NCI-H345 (cell line): ENCODE measurements around the gene CRYL1.
"Not testable (repeated sequence)": the region's sequence is repeated elsewhere in the genome, so short reads cannot be mapped to it uniquely, and the experiment has no call there.

Source experiments
- DNase-seq: peaks from one replicate; lab custom pipeline; 2025; lab: John Stamatoyannopoulos, UW

Gene CRYL1

DNA sequence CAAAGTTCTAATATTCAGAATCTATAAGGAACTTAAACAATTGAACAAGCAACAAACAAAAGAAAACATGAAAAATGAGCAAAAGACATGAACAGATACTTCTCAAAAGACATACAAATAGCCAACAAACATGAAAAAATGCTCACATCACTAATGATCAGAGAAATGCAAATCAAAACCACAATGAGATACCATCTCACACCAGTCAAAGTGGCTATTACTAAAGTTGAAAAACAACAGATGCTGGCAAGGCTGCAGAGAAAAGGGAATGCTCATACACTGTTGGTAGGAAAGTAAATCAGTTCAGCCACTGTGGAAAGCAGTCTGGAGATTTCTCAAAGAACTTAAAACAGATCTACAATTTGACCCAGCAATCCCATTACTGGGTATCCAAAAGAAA, 74.3 kb downstream of the CRYL1 start:
- no peak for DNase-seq

GRCh38 chr13:20448470-20448869, 77.2 kb downstream of the CRYL1 start:
- DNase-seq = no peak

DNA sequence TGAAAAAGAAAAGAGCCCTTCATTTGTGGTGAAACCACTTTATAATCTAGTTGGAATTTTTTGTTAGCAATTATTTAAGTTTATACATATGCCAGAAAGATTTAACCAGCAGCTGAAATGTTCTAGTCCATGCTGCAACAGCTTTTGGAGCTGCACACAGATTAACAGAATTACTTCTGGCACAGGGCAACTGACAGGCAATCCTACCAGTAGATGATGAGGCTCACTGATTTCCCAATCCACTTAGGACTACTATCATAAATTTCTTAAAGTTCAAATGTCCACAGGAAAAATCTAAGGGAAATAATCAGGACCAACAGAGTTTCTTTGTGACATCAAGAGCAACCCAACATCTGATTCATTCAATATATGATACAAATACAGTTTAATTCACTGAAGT, 78.8 kb downstream of the CRYL1 start:
- no peak for DNase-seq

GRCh38 chr13:20446405-20446804, 79.3 kb downstream of the CRYL1 start:
- no peak for DNase-seq

DNA sequence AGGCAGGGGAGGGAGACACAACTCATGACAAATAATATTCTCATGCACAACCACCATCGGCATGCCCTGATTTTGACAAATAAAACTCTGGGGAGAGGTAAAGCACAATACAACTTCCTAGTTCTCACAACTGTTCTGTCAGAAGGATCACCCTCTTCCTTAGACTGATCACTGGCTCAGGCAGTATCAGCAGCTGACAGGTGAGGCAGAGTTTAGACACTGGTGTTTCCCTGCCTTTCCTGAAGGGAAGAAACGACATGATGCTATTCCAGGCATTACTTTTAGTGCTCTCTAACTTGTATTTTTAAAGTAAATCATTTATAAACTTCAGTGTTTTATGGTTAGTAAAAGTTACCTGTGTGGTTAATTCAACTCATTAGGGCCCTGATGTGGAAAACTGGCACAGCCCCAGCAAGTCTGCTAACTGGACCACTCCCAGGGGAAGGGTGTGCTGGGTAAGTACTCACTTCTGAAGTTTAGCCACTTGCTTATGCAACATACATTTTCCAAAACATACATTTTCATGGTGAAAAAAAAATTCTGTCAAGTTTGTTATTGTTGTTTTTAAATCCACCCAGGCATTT, 82.8 kb downstream of the CRYL1 start:
- DNase-seq = no peak

DNA sequence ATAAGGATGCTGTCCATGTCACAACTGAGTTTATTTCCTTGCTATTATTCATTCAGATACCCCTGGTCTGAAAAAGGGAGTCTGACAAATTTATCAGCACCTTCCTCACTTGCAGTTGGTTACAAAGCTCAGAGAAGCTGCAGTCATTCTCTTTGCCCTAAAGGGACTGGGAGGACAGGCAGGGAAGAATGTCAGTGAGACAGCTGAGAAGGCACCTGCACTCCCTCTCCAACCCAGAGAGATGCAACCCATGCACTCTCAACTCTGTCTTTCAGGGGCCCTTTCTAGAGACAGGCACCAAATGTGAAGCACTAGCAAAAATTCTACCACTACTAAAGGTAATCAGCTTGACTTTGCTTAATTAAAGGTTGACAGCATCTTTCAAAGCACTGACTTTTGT, 83.3 kb downstream of the CRYL1 start:
- DNase-seq = no peak

DNA sequence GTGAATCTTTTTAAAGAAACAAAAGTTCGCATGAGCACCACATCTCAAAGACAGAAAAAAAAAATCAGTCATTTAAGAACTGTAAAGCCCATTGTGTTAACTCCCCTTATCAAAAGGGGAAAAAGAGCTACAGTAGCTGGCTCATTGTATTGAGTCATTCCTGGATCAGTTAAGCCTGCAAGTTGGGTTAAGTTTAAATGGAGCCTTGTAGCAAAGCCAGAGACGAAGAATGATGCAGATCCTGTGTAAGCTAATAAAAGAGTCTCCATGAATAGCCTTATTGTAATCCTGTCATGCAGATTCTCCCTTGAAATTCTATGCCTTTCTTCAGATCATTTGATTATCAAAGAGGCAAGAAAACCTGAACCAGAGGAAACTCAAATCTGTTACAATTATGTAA, 83.8 kb downstream of the CRYL1 start:
- no peak for DNase-seq

DNA sequence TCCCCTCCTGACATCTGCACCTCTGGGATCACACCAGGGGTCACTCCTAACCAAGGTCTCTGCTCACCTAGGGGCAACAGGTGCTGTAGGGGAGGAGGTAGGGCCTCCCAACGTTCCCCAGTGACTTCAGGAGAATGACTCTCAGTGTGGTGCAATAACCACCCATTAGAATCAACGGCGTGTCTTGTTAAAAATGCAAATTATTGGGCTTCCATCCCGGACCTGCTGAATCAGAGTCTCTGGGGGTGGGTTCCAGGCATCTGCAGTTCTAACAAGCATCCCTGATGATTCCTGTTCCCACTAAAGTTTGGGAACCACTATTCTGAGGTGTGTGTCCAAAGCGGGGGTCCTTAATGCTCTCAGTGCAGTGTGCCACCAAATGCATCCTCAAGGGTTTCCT, 84.6 kb downstream of the CRYL1 start:
- DNase-seq = no peak

DNA sequence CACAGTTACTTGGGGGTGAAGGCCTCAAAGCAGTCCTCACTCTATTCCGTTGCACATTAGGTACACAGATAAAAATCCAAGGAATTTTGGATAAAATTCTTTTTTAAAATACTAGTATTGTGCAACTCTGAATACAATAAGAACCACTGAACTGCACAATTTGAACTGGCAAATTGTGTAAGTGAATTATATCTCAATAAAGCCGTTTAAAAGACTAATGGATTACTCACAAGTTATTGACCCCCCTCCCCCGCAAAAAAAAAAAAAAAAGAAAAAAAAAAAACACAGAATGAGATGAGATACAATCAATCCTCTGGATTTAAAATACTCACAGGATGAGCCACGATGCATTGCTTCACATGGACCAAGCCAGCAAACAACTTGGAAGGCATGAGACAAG, 86.4 kb downstream of the CRYL1 start:
- DNase-seq = no peak

DNA sequence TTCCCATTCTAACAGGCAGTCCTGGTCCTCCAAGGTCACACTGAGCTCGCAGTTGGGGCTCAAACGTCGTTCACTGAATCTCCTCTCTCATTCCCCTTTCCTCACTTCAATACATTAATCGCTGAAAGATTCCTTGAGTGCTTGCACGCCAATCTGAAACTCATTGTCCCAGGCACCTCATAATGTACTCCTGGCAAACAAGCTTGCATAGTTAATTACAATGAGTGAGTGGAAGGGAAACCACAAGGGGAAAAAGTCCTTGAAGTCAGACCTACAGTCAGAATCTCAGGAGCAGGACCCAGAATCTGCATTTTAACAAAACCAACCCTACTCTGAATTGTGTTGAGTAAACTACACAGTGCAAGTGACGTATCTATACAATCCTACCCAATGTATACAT, 86.9 kb downstream of the CRYL1 start:
- no peak for DNase-seq

- no peak for DNase-seq
These were observed 89.2 kb downstream of the CRYL1 start for GRCh38 chr13:20436505-20436904.

DNA sequence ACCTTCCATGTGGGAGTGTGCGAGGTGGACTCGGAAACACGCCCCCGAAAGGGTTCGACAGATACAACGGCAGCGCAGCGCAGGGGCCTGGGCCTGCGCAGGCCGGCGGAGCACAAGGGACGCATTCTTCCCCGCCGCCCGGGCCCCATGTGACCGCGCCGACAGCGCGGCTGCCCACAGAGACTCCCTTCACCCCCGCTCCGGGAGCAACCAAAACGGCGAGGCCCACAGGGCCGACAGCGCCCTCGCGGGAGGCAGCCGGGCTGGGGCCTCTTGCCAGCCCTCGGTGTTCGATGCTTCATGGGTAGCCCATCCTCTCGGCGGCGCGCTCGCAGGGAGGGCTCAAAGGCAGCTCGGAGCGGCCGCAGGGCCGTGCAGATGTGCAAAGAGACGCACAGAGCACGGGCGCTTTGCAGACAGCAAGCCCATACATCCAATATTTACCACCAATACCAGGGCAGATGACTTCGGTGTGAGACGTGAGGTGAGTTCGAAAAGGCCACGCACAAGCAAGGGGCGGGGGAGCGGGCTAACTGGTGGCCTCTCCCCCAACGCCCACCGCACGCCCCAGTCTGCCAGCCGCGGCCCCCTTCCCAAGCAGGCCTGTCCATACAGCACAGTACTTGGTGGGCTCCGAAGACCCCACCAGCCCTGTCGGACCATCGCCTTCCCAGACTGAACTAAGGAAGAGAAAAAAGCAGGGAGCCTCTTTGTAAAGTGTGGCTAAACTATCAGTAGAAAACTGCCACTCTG, 89.9 kb downstream of the CRYL1 start:
- no peak for DNase-seq

DNA sequence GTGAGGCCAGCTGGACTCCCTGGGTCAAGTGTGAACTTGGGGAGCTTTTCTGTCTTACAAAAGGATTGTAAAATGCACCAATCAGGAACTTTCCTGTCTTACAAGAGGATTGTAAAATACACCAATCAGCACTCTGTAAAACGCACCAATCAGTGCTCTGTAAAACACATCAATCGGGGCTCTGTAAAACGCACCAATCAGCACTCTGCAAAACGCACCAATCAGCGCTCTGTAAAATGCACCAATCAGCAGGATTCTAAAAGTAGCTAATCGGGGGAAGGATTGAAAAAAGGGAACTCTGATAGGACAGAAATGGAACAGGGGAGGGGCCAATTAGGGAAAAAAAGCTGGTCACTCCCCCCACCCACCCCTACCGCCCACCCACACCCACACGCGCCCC, 91.4 kb downstream of the CRYL1 start:
- DNase-seq = not testable (repeated sequence)

- DNase-seq = no peak
These were observed 93.8 kb downstream of the CRYL1 start for GRCh38 chr13:20431687-20432384.

GRCh38 chr13:20431080-20431479, 94.6 kb downstream of the CRYL1 start:
- DNase-seq = no peak

DNA sequence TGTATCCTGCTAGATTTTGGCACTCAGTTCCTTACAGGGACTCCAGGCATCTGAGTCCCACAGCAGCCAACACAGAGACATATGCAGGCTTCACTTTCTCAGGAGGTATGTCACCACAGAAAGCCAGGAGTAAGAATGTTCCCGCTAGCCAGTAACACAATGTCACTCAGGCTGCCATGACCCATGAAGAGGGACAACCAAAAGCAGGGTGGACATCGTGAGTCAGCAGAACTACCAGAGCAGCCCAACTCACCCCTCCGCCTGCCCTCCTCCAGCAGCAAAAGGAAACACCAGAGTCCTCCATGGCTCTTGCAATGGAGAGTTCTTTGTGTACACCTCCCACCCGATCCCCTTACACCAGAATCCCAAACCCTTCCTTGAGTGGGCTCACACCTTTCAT, 95.4 kb downstream of the CRYL1 start:
- no peak for DNase-seq

DNA sequence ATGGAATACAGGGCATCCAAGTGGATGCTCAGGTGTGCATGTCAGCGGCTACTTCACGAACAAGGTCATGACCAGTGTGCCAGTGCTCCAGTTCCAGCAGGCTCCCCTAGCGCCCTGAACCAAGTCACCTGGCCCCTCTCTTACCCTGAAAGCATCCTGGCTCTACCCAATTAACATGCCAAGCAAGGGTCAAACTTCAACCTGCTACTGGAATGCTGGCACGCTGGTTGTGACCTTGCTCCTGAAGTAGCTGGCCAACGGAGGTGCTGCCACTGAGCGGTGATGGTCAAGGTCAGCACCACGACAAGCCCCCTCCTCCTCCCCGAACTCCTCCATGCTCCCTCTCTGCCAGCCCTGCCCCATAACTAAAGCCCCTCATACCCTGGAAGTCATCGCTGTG, 96.0 kb downstream of the CRYL1 start:
- DNase-seq = no peak

DNA sequence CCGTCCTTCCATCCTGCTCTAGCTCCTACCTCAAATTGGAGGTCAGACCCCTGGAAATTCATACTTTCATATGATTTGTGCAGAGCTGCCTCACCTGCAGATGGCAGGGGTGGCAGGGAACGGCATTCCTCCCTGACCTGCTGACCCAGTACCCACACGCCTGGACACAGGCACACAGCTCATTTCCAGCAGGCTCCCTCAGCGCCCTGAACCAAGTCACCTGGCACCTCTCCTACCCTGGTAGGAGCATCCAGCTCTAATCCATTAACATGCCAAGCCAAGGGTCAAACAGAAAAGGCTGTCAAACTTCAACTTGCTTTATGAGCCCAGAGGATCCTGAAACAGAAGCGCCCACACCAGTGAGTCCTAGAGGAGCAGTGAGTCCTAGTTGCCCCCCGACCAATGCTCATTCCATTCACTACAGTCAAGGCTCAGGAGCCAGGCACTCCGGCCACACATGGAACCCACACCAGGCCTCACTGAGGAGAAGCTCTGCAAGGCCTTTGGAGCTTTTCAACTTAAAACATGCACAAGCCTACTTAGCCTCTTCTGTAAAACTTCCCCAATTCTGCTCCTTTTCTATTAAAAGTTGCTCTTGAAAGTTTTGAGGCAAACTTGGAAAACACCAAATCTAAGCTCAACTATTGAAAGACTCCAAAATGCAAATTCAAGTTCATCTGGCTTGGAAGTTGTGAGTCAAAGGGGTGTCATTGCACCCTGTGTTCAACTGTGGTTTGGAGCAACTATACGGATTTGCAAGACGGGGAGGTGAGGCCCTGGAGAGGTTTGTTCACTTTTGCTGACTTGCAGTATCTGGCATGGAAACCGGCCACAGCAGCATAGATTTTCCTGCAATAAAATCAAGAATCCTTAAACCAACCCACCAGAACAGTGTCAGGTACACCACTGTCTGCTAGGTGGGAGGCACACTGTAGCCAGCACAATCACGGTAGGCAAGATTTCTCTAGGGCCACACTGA, 96.7 kb downstream of the CRYL1 start:
- no peak for DNase-seq

DNA sequence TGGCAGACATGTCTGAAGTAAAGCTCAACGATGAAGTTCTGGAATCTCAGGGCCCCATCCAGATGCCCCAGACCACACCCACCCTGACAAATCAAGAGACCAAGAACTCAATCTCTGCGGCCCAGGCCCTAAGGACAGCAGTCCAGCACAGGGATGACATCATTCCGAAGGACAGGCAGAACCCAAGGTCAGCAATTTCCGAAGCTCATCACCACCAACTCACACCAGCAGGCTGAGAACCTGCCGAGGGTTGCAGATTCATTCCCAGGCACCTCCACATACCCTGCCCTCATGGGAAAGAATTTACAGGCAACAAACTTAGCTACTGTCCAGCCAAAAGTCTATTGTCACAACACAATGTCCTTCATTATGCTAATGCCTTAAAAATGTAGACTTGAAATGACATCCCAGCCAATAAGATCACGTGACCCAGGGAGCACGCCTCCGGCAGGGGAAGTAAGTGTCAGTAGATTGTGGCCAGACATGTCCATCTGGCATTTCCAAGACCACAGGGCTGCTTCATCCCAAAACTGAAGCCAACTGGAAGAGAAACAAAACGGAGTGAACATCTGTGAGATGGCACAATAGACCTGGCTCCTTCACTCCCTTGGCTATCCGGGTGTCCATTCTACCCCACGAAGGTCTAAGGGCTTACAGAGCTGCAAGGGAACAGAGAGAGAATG, 98.8 kb downstream of the CRYL1 start:
- no peak for DNase-seq

- no peak for DNase-seq
These were observed 99.8 kb downstream of the CRYL1 start for GRCh38 chr13:20425819-20426219.

- DNase-seq = no peak
These were observed 100.7 kb downstream of the CRYL1 start for GRCh38 chr13:20424949-20425348.

DNA sequence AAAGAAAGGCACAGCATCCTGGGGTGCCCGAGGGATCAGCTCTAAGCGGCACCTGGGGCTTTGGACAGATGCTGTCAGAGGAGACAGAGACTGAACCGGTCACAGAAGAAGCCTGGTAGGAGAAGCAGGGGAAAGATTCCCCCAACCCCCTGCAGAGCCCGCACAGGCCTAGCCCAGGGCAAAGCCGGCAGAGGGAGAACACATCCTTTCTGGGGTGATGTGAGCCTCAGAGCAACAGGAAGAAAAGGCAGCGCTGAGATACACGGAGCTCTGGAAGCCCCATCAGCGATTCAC, 101.2 kb downstream of the CRYL1 start:
- no peak for DNase-seq
